ENCODE measurements around the gene DOHH.

GRCh38 chr19:3544058-3544376 is 43.5 kb upstream of the DOHH start:
- TF ChIP-seq CTCF (optimal IDR thresholded peaks at IDR 0.05 in 1 of 3, IDR thresholded peaks at IDR 0.05 in 1 of 3, conservative IDR thresholded peaks at IDR 0.05 in 1 of 3; ENCODE audit: extremely low read depth in 1 of 3, insufficient read depth in 2 of 3, low read length in 3 of 3) (no peak), EZH2 (IDR thresholded peaks at IDR 0.05; ENCODE audit: low read length) (no peak)

Measured in keratinocyte (primary cell).